Lung (tissue), 12 donors: ENCODE results near the gene CRYBA2. TPM values are rescaled to one million over a fixed set of nuclear protein-coding genes. Genes with fewer than 3 reads are reported as not detected.

ENCODE experiments used
- ATAC-seq: fragments of 200-7000 bp; cut with Tn5 transposase; one replicate; pipeline ENCODE4 v1.9.1; 2020; ENCODE audit warnings: moderate number of reproducible peaks; ENCODE audit not compliant: insufficient read depth, low FRiP score
- DNase-seq, 3 donors: peaks; one replicate each; pipeline ENCODE4 v3.0.0-alpha.2; 2013 to 2017
- H3K27ac ChIP-seq, 2 donors: one replicate each; pipeline ENCODE4 v1.5.1; 2013; ENCODE audit warnings: mild to moderate bottlenecking in 2 of 2, moderate library complexity in 2 of 2, control low read depth in 1 of 2, inconsistent platforms in 1 of 2, low read depth in 1 of 2, low read length in 1 of 2
- H3K27me3 ChIP-seq, 3 donors: one replicate each; pipeline ENCODE4 v1.5.1; 2013; ENCODE audit warnings: low read length in 2 of 3; ENCODE audit not compliant: control insufficient read depth in 3 of 3, insufficient read depth in 3 of 3
- H3K36me3 ChIP-seq, 4 donors: one replicate each; pipeline ENCODE4 v1.5.1; 2013; ENCODE audit warnings: low read length in 4 of 4, mild to moderate bottlenecking in 1 of 4, moderate library complexity in 1 of 4; ENCODE audit not compliant: control insufficient read depth in 4 of 4, insufficient read depth in 4 of 4
- H3K4me1 ChIP-seq, 5 donors: one replicate each; pipeline ENCODE4 v1.5.1; 2013; ENCODE audit warnings: low read length in 5 of 5, mild to moderate bottlenecking in 2 of 5, moderate library complexity in 1 of 5; ENCODE audit not compliant: control insufficient read depth in 5 of 5, insufficient read depth in 5 of 5
- H3K4me3 ChIP-seq: one replicate; pipeline ENCODE4 v1.5.1; 2013; ENCODE audit warnings: mild to moderate bottlenecking, control low read depth, moderate library complexity
- H3K9ac ChIP-seq, 2 donors: one replicate each; pipeline ENCODE4 v1.5.1; 2013; ENCODE audit warnings: low read length in 2 of 2, control low read depth in 1 of 2; ENCODE audit not compliant: insufficient read depth in 1 of 2
- H3K9me3 ChIP-seq, 4 donors: one replicate each; pipeline ENCODE4 v1.5.1; 2013; ENCODE audit warnings: low read length in 3 of 4, mild to moderate bottlenecking in 1 of 4, moderate library complexity in 1 of 4; ENCODE audit not compliant: control insufficient read depth in 4 of 4, insufficient read depth in 3 of 4
- WGBS, 2 donors: extraction: QIAGEN DNeasy Blood & Tissue Kit; methylation state at CpG; one replicate each; pipeline ENCODE4 v1.1.7; 2013; 5-methylcytosine and 5-hydroxymethylcytosine counted together
- polyA plus RNA-seq, 2 donors: library from polyadenylated mRNA; stranded (reverse); fragments of 200-250 nt; gene quantifications; one replicate each; pipeline ENCODE4 v1.2.1, GENCODE V29; 2013
- total RNA-seq, 2 donors: library from RNA; depleted of rRNA in 1 of 2; stranded (reverse); fragments of >200 nt in 1 of 2; gene quantifications; one replicate each; pipeline ENCODE4 v1.2.1, GENCODE V29; 2014 to 2021
- TF ChIP-seq, protein P1 (sequence below): IDR thresholded peaks from 2 replicates; pipeline ENCODE4 v1.5.1; 2012; ENCODE audit warnings: mild to moderate bottlenecking; ENCODE audit errors: control extremely low read depth, extremely low read depth
- donor health status: control.
- donor health status: control.
- donor health status: Bipolar disorder and iron deficiency.
- donor health status: healthy.
- donor health status: DM: yes; HTN: yes; CAD: no.

The CRYBA2 gene
- total and polyA plus RNA-seq, 4 donors, result 0.08 TPM; not detected in 3

DNA sequence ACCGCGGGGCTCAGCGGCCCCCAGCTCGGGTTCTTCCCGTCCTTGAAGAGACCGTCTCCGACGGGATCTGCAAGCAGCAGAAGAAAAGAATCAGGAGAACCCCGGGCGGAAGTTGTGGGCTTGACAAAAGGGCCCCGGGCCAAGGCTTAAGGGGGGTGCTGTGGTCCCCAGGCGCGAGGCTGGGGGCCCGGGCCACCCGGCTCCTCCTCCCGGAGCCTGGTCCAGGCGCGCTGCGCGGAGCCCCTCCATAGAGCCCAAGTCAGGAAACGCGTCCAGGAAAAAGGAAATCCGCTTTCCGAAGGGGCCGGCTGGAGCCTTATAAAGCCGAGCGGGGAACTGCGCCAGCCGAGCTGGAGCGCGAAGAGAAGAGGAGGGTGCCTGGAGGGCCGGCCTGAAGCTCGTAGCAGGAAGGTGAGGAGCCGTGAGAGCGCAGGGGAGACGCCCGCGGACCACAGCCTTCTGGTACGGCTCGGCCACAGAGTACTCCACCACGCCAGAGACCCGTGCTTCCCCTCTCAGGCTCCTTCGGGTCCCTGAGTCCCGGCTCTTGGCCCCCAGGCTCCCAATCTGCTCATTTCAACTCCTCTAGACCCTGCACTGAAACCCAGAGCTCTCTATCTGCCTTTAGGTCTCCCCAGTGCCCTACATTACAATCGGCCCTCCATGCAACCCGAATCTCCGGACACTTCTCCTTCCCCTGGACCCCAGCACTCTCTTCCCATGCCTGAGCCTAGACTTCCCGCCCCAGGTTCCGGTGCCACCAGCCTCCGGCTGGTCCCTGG is 8.8 kb downstream of the CRYBA2 start:
- Histone ChIP-seq H3K4me1 (peaks cover 0 to 27% (median 6%) of the 10 kb centered on the region in 5 donors), H3K4me3 (no peak overlapping the region), H3K9me3 (peaks cover 0 to 3% (median 0%) of the 10 kb centered on the region in 4 donors), H3K36me3 (no peaks in the 10 kb centered on the region), H3K9ac (no peak overlapping the region), H3K27me3 (peaks cover 18 to 87% (median 79%) of the 10 kb centered on the region in 3 donors), H3K27ac (no peak overlapping the region)
- 0 to 1% methylated on average over 45 to 50 of the region's 50 CpGs for WGBS, 2 donors
- TF ChIP-seq, protein P1, sequence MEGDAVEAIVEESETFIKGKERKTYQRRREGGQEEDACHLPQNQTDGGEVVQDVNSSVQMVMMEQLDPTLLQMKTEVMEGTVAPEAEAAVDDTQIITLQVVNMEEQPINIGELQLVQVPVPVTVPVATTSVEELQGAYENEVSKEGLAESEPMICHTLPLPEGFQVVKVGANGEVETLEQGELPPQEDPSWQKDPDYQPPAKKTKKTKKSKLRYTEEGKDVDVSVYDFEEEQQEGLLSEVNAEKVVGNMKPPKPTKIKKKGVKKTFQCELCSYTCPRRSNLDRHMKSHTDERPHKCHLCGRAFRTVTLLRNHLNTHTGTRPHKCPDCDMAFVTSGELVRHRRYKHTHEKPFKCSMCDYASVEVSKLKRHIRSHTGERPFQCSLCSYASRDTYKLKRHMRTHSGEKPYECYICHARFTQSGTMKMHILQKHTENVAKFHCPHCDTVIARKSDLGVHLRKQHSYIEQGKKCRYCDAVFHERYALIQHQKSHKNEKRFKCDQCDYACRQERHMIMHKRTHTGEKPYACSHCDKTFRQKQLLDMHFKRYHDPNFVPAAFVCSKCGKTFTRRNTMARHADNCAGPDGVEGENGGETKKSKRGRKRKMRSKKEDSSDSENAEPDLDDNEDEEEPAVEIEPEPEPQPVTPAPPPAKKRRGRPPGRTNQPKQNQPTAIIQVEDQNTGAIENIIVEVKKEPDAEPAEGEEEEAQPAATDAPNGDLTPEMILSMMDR, result no peak
- peak in 1 of 3 donors; percentile 64 for DNase-seq
- ATAC-seq, result no peak

DNA sequence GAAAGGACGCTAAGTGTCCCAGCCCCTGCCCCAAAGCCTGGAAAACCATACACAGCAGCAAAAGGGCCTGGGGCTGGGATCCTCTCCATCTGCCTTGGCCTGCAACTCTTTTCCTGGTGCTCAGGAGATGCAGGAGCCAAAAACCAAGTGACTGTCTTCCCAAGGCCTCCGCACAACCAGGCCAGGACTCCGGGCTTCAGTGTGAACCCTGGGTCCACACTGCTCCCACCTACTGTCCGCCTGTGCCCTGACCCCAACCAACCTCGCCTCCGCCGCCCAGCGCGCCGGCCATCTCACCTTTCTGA is 9.3 kb downstream of the CRYBA2 start:
- Histone ChIP-seq H3K9me3 (peaks cover 0 to under 1% (median 0%) of the 10 kb centered on the region in 4 donors), H3K4me1 (peaks cover 0 to 27% (median 6%) of the 10 kb centered on the region in 5 donors), H3K36me3 (no peaks in the 10 kb centered on the region), H3K4me3 (no peak overlapping the region), H3K27me3 (peaks cover 18 to 82% (median 74%) of the 10 kb centered on the region in 3 donors), H3K9ac (no peak overlapping the region), H3K27ac (no peak overlapping the region)
- ATAC-seq (no peak), DNase-seq (no peak)
- WGBS, 2 donors, result 8 to 11% methylated on average over 8 to 10 of the region's 10 CpGs
- TF ChIP-seq, protein P1, result no peak

- no peak overlapping the region for H3K9ac ChIP-seq
- H3K9me3 ChIP-seq, result no peaks in the 10 kb centered on the region
- peaks cover 0 to 27% (median 6%) of the 10 kb centered on the region in 5 donors for H3K4me1 ChIP-seq
- ATAC-seq (no peak), DNase-seq (peak in 1 of 3 donors; percentile 9)
- TF ChIP-seq, protein P1, result no peak
- H3K36me3 ChIP-seq, result no peaks in the 10 kb centered on the region
- no peak overlapping the region for H3K27ac ChIP-seq
- 9 to 11% methylated on average over 23 of the region's 23 CpGs for WGBS, 2 donors
- no peak overlapping the region for H3K4me3 ChIP-seq
- H3K27me3 ChIP-seq, result peaks cover 18 to 81% (median 72%) of the 10 kb centered on the region in 3 donors
These were observed 9.8 kb downstream of the CRYBA2 start for GRCh38 chr2:218983263-218983933.
